NCI-H146 treated with DMSO at 0.1 percent for 48 hours (cell line): ENCODE measurements around the gene ZNF639.
"Not testable (repeated sequence)": the region's sequence is repeated elsewhere in the genome, so short reads cannot be mapped to it uniquely, and the experiment has no call there.

Experiments
- DNase-seq: peaks from one replicate; lab custom pipeline; 2025; ENCODE audit not compliant: unreplicated experiment; lab: John Stamatoyannopoulos, UW

ZNF639 gene

GRCh38 chr3:179322286-179323196 lies at the start of gene ZNF639:
Gene ZNF639 (plus strand): TSS chr3:179323031. CDS start chr3:179328294, 5,263 bp downstream.
- DNase-seq: peak; percentile 86

- DNase-seq: not testable (repeated sequence)
Measured at GRCh38 chr3:179274434-179274833, 48.4 kb upstream of the ZNF639 start.

- no peak for DNase-seq
Measured at GRCh38 chr3:179276001-179276400, 46.8 kb upstream of the ZNF639 start.

- DNase-seq: no peak
Measured at GRCh38 chr3:179276743-179277142, 46.1 kb upstream of the ZNF639 start.

GRCh38 chr3:179278151-179278550 lies 44.7 kb upstream of the ZNF639 start:
- DNase-seq: no peak

- no peak for DNase-seq
Measured at GRCh38 chr3:179278932-179279693, 43.7 kb upstream of the ZNF639 start.

- no peak for DNase-seq
Measured at GRCh38 chr3:179279837-179280236, 43.0 kb upstream of the ZNF639 start.

- no peak for DNase-seq
Measured at GRCh38 chr3:179281825-179282224, 41.0 kb upstream of the ZNF639 start.

GRCh38 chr3:179286331-179286730 lies 36.5 kb upstream of the ZNF639 start:
- DNase-seq: no peak

GRCh38 chr3:179288845-179289244 lies 34.0 kb upstream of the ZNF639 start:
- no peak for DNase-seq

- no peak for DNase-seq
Measured at GRCh38 chr3:179289295-179289694, 33.5 kb upstream of the ZNF639 start.

- DNase-seq: no peak
Measured at GRCh38 chr3:179292450-179292849, 30.4 kb upstream of the ZNF639 start.

- no peak for DNase-seq
Measured at GRCh38 chr3:179297971-179298725, 24.7 kb upstream of the ZNF639 start.

- DNase-seq: no peak
Measured at GRCh38 chr3:179299316-179299715, 23.5 kb upstream of the ZNF639 start.

- no peak for DNase-seq
Measured at GRCh38 chr3:179299999-179300613, 22.7 kb upstream of the ZNF639 start.

- DNase-seq: no peak
Measured at GRCh38 chr3:179301645-179302044, 21.2 kb upstream of the ZNF639 start.

- DNase-seq: no peak
Measured at GRCh38 chr3:179302111-179302510, 20.7 kb upstream of the ZNF639 start.

GRCh38 chr3:179304605-179305004 lies 18.2 kb upstream of the ZNF639 start:
- DNase-seq: no peak

- not testable (repeated sequence) for DNase-seq
Measured at GRCh38 chr3:179307362-179307761, 15.5 kb upstream of the ZNF639 start.

- DNase-seq: no peak
Measured at GRCh38 chr3:179308001-179308400, 14.8 kb upstream of the ZNF639 start.
